GM23248 (cell line): Measurements from ENCODE around the gene GPX8.

Source experiments
- EZH2 ChIP-seq: fragments of 200-600 bp; sonication (generic); IDR thresholded peaks from 2 replicates; pipeline ENCODE4 v1.6.1; 2018; ENCODE audit warnings: antibody characterized with exemption, mild to moderate bottlenecking; ENCODE audit not compliant: insufficient read depth, poor library complexity, severe bottlenecking
- EZH2phosphoT487 ChIP-seq: fragments of 200-600 bp; sonication (generic); IDR thresholded peaks from 2 replicates; pipeline ENCODE4 v1.6.1; 2018; ENCODE audit warnings: antibody characterized with exemption, moderate library complexity, mild to moderate bottlenecking, low read depth; ENCODE audit not compliant: insufficient read depth

- TF ChIP-seq EZH2phosphoT487 (no peak), EZH2 (no peak)
Measured at GRCh38 chr5:55113327-55113726, 46.6 kb upstream of the GPX8 start.
